RWPE1 (cell line): ENCODE results near the gene AQP4.

ENCODE experiments used
- CTCF ChIA-PET: fragments of 350-600 bp; sonication (Branson Sonifier 250); formaldehyde crosslinking; extraction: SDS; loops from one replicate; lab custom pipeline; 2021; lab: Yijun Ruan, JAX
- POLR2A ChIA-PET: fragments of 400-600 bp; formaldehyde crosslinking; extraction: SDS; loops from one replicate; lab custom pipeline; 2020; ENCODE audit warnings: antibody characterized with exemption; ENCODE audit not compliant: low non-redundant PET; lab: Yijun Ruan, JAX
- DNase-seq: peaks from one replicate; pipeline ENCODE4 v3.0.0; 2012; ENCODE audit warnings: low spot score
- H3K27ac ChIP-seq: fragments of 450-650 bp; 2 replicates; pipeline ENCODE4 v1.5.1; 2017
- TF ChIP-seq, protein P1 (sequence below): fragments of 450-650 bp; conservative IDR thresholded peaks from 2 replicates; pipeline ENCODE4 v1.5.1; 2017; ENCODE audit warnings: low read depth, mild to moderate bottlenecking

Gene AQP4

GRCh38 chr18:26827581-26827980 is 37.9 kb downstream of the AQP4 start:
- ChIA-PET POLR2A (no interaction called here), CTCF (interaction anchor here (0.6 kb wide), 2 partner anchors 16 to 399 kb away, joined by 3 read pairs; no protein-coding TSS in a partner anchor)
- TF ChIP-seq, protein P1, sequence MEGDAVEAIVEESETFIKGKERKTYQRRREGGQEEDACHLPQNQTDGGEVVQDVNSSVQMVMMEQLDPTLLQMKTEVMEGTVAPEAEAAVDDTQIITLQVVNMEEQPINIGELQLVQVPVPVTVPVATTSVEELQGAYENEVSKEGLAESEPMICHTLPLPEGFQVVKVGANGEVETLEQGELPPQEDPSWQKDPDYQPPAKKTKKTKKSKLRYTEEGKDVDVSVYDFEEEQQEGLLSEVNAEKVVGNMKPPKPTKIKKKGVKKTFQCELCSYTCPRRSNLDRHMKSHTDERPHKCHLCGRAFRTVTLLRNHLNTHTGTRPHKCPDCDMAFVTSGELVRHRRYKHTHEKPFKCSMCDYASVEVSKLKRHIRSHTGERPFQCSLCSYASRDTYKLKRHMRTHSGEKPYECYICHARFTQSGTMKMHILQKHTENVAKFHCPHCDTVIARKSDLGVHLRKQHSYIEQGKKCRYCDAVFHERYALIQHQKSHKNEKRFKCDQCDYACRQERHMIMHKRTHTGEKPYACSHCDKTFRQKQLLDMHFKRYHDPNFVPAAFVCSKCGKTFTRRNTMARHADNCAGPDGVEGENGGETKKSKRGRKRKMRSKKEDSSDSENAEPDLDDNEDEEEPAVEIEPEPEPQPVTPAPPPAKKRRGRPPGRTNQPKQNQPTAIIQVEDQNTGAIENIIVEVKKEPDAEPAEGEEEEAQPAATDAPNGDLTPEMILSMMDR = no peak
- H3K27ac ChIP-seq = no peak overlapping the region
- no peak for DNase-seq

GRCh38 chr18:26826656-26827235 is 38.8 kb downstream of the AQP4 start:
- TF ChIP-seq, protein P1 = no peak
- no peak for DNase-seq
- CTCF ChIA-PET = interaction anchor here (0.6 kb wide), 1 partner anchor 15 kb away, joined by 3 read pairs; no protein-coding TSS in a partner anchor
- POLR2A ChIA-PET = no interaction called here
- H3K27ac ChIP-seq = no peak overlapping the region

DNA sequence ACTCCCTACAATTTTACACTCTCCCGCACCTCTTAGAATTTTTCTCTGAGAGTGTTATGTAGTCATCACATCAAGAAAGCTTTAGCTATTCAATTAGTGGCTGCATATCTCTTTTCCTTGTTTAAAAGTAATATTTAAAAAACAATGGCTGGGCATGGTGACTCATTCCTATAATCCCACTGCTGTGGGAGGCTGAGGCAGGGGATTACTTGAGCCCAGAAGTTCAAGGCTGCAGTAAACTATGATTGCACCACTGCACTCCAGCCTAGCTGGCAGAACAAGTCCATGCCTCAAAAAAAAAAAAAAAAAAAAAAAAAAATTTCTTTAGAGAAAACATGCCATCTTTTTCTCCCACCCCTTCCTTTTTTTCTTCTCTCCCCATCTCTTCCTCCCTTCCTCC is 44.3 kb downstream of the AQP4 start:
- DNase-seq = no peak
- CTCF ChIA-PET = no interaction called here

DNA sequence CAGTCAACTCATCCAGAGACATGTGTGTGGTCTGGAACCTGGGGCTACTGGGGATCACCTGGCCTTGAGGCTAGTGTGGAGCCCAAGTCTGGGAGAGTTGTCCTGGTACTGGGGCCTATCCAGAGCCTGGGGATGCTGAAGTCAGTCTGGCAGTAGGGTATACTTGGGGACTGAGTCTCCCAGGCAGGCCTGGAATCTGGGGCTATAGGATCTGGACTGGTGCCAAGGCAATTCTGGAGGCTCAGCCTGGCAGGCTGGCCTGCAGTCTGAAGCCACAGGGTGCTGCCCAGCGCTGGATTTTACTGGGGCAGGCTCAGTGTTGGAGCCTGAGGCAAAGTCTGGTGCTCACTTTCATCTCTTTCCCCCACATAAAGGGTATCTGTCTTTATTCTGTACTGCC is 46.5 kb downstream of the AQP4 start:
- TF ChIP-seq, protein P1 = no peak
- ChIA-PET POLR2A (no interaction called here), CTCF (no interaction called here)
- no peak overlapping the region for H3K27ac ChIP-seq
- no peak for DNase-seq

More for the DNA sequence above, 44.3 kb downstream of the AQP4 start:
- POLR2A ChIA-PET = no interaction called here
- no peak overlapping the region for H3K27ac ChIP-seq
- TF ChIP-seq, protein P1 = no peak

DNA sequence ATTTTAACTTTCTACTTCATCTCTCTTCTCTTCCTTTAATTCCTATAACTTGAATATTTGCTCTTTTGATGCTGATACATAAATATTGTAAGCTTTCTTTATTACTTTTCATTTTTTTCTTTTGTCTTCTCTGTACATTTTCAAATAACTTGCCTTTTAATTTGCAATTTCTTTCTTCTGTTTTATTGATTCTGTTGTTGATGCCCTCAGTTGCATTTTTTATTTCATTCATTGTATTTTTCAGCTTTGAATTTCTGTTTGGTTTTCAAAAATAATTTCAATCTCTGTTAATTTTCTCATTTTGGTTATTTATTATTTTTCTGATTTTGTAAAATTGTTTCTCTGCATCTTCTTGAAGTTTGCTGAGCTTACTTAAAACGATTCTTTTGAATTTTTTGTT is 47.0 kb downstream of the AQP4 start:
- ChIA-PET CTCF (interaction anchor here (0.6 kb wide), 1 partner anchor 168 kb away, joined by 3 read pairs; no protein-coding TSS in a partner anchor), POLR2A (no interaction called here)
- no peak overlapping the region for H3K27ac ChIP-seq
- TF ChIP-seq, protein P1 = no peak
- no peak for DNase-seq

GRCh38 chr18:26813043-26813442 is 52.5 kb downstream of the AQP4 start:
- TF ChIP-seq, protein P1 = no peak
- CTCF ChIA-PET = interaction anchor here (0.7 kb wide), 2 partner anchors 29 to 786 kb away, joined by 3 read pairs; no protein-coding TSS in a partner anchor
- POLR2A ChIA-PET = no interaction called here
- peak; percentile 13 for DNase-seq
- no peak overlapping the region for H3K27ac ChIP-seq
